Stimulated activated CD4-positive, alpha-beta T cell treated with anti-CD3 and anti-CD28 coated beads, Interleukin-2, amount 100 ng/mL, for 4 hours (primary cell): ENCODE data around the gene PRTFDC1.

ENCODE experiments used
- DNase-seq: peaks from one replicate; pipeline ENCODE4 v3.0.0-alpha.2; 2020; ENCODE audit warnings: low read depth

Gene PRTFDC1

GRCh38 chr10:24872049-24872789, 80.2 kb downstream of the PRTFDC1 start:
- no peak for DNase-seq

DNA sequence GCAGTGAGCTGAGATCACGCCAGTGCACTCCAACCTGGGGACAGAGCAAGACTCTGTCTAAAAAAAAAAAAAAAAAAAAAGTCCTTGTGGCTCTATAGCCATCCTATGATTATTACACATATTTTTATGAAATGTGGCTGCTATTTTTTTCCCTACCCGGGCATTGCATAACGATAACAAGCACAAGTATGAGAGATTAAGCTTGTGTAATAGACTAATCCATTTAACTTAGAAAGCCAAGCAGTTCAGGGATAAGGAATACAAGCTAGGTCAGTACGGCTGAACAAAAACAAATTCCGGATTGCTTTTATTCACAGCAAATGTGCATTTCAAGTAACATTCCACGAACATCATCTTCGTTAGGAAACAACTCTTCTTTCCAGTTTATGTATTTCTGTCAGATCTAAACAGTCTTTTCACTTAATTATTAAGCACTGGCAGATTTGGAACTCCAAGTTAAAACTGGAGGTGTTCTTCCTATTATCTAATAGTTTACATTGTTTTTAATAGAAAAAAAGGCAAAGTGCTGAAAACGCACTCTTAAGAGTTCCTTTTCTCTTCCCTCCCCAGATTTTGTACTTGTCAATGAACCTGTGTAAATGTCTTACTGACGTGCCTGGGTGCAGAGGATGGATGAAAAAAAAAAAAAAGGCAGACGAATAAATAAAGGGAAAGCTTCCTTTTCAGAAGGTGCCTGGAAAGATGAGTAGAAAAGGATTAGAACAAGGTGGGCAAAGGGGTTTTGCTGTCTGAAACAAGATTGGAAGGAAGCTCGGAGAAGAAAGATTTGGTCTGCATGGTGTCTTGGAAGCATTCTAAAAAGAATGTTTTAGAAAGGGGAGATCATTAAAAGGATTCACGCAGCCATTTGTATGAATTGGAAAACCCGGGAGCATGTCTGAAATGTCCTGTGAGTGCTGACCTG, 81.1 kb downstream of the PRTFDC1 start:
- no peak for DNase-seq

- no peak for DNase-seq
Observed at GRCh38 chr10:24869354-24870015, 82.9 kb downstream of the PRTFDC1 start.

DNA sequence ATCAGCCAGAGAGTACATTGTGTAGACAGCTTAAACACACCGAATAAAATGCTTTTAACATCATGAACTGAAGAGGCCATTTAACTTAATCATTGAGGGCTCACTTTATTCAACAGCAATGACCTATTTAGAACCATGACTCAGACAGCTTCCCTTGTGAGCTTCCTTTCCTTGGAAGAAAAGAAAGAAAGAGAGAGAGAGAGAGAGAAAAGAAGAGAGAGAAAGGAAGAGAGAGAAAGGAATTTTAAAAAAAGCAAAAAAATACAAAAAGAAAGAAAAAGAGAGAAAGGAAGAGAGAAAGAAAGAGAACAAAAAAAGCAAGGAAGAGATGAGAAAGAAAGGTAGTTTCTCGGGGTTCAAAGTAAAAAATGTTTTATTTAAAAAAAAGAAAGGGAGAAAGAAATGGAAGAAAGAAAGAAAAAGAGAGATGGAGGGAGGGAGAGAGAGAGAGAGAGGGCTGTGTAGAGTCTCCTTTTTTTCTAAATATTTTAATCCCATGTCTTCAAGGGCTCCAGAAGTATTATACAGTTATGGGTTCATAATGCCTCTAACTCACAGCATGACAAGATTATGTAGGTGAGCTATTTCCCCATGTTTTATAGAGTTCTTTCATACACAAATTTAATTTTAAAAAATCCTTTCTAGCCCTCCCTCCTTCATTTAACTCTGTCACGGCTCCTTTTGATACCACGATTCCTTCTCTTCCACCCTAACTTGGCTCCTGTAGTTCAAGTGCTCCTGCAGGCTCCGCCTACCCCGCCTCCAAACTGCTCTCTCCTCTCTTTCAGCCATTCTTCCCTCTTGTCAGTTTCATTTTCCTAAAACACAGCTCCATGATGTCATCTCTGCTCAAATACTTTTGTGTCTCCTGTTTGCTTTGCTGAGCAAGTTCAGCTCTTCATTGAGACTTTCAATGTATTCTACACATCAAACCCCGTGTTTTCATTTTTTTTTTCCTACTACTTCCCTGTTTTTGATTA, 85.5 kb downstream of the PRTFDC1 start:
- DNase-seq, result no peak

DNA sequence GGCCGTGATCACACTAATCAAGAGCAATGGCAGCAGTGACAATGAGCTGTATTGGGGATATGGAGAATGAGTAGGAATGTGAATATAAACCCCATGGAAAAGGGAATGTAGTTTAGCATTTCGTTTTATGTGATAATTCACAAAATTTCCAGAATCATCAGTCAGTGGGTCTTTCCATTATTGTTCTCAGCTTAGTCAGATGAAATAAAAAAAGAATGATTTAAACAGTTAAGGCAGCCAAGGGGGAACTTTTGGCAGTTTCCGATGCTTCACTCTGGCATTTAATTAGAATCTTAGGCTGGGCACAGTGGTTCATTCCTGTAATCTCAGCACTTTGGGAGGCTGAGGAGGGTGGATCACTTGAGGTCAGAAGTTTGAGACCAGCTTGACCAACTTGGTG, 86.6 kb downstream of the PRTFDC1 start:
- no peak for DNase-seq

- DNase-seq, result no peak
Observed at GRCh38 chr10:24862589-24862988, 89.8 kb downstream of the PRTFDC1 start.

DNA sequence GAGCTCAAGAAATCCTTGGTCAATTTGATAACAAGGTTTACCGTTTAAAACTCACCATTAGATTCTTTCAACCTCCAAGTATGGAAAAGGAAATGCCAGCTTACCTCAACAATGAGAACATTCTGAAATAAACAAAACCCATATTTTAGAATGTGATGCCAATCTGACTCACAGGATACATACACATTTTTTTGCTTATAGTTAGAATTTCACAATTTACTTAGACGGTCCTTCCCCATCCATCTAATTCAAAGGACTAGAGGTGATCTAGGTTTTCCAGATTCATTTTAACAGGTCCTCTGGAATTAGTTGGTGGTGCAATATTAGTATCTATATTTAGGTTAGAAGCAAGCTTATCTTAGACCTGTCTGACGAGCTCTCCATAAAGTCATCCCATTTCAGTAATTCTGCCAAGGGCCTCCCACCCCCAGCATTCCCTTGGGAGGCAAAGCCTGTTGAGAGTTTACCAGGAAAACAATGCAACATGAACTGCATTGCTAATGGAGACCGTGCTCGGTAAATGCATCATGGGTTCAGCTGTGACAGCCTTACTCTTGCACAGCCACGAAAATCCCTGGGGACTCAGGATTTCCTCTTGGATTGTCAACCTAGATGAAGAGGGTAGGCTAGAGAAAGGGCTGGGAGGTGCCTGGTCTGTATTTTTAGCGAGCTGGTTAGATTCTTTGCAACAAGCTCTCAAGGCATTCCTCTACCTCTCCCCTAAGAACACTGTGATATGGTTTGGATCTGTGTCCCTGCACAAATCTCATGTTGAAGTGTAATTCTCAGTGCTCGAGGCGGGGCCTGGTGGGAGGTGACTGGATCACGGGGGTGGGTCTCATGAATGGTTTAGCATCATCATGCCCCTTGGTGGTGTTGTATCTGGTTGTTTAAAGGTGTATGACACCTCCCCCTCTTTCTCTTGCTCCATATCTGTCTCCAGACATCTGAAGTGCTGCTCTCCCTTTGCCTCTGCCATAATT, 93.8 kb downstream of the PRTFDC1 start:
- DNase-seq, result no peak

DNA sequence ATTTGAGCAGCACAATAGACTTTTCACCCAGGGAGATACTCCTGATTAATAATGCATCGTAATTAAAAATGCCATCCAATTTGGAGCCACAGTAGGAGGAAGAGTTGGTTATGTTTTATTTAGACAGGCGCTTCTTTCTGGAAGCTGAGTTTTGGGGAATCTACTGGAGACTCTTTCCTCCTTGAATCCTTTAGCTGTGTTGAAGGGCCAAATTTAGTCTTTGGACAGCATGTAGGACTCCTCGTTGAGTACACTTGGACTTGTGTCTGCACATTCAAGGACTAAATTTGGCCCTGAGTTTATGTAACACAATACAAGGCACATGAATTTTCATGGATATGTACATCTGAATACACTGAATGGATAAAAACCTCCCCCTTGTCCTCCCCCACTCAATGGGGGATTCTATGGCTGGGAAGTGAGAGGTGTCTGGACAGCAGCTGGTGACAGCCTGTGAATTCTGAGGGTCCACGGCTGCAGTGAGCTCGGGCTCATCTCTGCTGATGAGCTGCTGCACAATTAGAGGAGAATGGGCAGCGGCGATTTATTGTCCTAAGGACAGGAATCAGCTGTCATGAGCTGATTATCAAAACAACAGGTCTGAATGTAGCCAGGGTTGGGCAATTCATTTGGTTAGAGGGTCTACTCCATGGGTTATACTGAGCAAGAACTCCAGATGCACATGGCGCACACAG, 95.2 kb downstream of the PRTFDC1 start:
- no peak for DNase-seq

DNA sequence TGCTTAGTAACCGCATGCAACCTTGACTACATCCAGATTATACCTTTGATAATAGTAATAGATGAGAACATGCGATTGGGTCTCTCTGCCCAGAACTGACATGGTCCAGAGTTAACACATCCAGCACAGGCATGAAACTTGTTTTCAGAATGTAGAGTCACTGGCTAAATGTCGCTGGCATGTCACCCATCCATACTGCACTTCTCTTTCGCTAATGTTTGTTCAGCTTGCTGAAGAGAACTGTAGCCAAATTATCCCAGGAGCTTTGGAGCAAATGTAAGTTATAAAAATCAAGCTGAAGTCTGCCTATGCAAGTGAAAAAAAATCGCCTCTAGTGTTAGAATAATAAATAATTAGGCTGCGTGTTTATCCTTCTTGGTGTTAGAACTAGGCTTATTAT, 98.2 kb downstream of the PRTFDC1 start:
- DNase-seq, result no peak

GRCh38 chr10:24853661-24854060, 98.7 kb downstream of the PRTFDC1 start:
- DNase-seq, result no peak

DNA sequence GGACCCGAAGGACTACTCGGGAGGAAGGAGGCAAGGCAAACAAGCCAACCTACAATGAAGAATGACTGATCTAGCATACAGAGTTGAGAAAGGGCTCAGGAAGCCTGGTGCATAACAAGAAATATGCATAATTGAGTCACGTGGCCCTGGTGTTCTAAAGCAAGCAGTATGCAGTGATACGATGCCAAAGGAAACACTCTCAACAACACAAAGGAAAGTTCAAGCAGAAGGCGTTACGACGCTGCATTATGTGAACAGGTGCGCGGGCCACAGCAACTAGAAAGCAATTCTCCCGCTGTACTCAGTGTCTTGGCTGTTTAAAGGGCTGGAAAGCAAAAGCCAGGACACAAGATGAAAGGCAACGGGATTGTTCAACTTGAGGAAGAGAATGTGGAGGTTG, 100.8 kb downstream of the PRTFDC1 start:
- DNase-seq, result no peak

GRCh38 chr10:24850727-24851296, 101.6 kb downstream of the PRTFDC1 start:
- DNase-seq, result no peak

- DNase-seq, result no peak
Observed at GRCh38 chr10:24849501-24850299, 102.7 kb downstream of the PRTFDC1 start.

DNA sequence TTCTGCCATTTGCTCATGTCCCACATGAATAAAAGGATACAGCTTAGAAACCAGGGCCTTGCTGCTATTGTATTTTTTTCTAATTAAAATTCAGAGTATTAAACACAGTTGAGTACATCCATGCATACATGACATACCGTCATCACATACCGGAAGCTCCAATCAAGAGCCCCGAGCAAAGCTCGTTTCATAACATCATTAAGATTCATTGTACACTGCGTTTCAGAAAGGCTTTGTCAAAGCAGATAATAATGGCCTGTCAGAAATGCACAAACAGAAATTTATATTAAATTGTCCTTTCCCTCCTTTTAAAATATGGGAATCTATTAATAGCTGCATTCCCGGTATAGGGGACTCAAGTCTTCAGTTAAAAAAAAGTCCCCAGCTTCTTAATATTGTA, 103.4 kb downstream of the PRTFDC1 start:
- no peak for DNase-seq

DNA sequence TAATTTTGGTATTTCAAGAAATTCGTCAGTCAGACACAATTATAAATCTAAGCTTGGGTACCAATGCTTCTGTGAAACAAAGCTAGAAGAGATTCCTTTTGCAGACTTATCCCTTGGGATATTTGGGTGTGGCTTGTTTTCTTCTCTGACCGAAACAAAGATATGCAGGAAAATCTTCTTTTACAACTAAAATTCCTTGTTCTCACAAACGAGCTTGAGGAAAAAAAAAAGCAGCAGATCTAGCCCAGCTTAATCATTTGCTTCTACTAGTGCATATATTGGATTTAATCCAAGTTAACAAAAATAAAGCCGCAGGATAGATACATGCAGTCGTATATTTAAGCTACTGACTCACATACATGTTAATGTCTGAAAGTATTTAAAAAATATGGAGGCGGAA, 104.2 kb downstream of the PRTFDC1 start:
- DNase-seq, result no peak

DNA sequence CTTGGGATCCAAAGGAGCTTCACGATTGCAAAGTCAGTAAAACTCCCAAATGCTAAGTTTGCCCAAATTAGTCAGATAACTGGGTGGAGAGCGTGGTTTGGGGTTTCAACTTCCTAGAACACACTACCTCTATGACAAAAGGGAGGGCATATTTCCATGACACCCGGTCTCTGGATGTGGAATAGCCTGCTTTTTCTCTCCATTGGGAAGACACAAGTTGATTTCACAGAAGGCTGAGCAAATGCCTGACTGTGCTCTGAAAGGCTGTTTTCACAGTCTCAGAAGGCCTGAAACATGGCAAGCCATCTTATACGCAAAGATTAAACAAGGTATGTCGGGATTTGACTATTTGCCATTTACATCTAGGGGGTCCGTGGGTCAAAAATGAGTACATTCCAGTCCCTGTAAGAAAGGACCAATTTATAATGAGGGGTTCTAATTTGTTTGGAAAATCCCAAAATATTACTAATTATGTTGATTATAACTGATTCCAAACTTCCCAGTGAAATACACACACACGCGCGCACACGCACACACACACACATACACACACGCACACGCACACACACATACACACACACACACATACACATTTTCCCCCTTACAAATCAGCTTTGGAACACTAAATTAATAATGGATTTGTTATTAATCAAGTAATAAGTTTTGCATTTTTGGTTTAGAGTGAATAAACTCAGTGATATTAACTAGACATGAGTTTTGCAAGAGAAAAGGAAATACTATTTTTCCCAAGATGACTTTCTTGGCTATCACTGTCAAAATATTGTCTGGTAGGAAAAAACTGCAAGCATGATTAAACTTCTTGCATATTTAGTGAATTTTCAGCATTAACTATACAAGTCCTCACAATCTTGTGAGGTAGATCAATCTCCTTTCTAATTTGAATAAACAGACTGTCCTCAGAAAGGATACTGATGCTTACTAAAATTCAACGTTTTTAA, 105.0 kb downstream of the PRTFDC1 start:
- DNase-seq, result no peak

DNA sequence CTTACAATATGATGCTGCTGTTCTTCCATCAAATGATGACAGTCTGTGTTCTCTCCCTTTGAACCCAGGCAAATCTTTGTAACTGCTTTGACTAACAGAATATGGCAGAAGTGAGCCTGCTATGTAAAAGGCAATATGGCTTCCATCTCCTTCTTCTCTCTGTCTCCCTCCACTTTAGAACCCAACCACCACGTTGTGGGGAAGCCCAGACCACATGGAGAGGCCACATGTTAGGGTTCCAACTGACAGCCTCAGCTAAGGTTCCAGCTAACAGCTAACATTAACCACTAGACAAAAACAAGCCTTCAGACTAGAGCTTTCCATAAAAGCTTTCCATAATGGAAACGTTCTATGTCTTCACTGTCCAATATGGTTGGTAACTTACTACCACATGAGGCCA, 107.7 kb downstream of the PRTFDC1 start:
- DNase-seq, result no peak
